GM18498 (cell line): ENCODE data around the gene HSF5.
"Not testable (repeated sequence)": the region's sequence is repeated elsewhere in the genome, so short reads cannot be mapped to it uniquely, and the experiment has no call there.

ENCODE experiments used
- ATAC-seq: cut with Tn5 transposase; IDR thresholded peaks from one replicate; pipeline ENCODE4 v1.9.1; 2021; ENCODE audit warnings: mild to moderate bottlenecking, moderate library complexity; ENCODE audit not compliant: unreplicated experiment

HSF5 gene

DNA sequence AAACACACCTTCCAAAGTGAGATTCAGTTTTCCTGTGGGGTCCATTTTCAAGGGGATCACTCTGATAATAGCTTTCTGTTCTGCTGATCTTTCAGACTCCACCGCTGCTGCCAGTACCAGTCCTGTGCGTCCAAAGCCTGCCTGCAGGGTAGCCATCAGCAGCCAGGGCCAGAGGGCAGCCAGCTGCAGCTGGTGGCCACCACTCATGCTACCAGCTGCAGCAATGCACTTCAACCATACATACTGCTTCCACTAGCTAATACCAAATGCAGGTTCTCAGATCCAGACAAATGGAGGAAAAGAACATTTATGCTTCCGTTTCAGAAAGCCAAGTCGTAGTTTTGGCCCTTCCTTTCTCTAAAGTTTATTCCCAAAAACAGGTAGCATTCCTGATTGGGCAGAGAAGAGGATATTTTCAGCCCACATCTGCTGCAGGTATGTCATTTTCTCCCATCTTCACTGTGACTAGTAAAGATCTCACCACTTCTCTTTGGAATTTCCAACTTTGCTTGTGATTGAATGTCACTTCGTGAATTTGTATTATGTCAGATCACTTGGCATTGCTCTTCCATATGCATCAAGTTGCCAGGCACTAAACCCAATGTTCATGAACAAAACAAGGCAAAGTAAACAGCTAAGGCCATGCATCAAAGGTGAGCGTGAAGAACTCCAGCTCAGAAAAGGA is 72.7 kb downstream of the HSF5 start:
- ATAC-seq, result no peak

DNA sequence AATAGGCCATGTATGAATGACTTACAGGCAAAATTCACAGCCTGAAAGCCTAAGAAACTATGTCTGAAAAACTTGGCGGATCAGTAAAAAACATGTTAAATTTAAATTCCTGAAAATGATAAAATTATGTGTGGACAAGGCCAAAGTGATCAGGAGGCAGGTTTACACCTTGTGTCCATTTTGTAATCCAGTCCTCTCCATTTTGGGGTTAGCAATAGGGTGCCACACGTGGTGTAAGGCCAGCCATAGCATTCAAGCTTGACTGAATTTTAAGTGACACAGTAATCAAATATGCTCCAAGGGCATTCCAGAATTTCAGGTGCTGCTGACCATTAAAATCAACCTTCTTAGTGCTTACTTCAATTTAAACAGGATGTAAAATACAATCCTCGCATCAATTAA is 73.6 kb downstream of the HSF5 start:
- ATAC-seq, result no peak

DNA sequence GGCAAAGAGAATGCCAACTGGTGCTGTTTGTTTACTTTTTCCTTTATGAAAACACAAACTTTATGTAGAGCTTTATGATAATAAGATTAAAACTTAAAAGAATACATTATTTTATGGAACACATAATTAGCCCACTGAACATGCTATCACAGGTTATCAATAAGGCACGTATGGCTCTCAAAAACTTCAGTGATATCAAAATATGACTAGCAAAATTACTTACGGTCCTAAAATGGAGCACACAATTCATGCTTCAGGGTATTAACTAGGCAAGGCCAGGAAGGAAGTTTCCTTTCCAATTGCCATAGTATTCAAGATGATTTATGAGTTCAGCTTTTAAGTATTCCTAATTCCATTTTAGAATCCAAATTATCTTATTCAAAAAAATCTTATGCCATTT is 74.5 kb downstream of the HSF5 start:
- no peak for ATAC-seq

DNA sequence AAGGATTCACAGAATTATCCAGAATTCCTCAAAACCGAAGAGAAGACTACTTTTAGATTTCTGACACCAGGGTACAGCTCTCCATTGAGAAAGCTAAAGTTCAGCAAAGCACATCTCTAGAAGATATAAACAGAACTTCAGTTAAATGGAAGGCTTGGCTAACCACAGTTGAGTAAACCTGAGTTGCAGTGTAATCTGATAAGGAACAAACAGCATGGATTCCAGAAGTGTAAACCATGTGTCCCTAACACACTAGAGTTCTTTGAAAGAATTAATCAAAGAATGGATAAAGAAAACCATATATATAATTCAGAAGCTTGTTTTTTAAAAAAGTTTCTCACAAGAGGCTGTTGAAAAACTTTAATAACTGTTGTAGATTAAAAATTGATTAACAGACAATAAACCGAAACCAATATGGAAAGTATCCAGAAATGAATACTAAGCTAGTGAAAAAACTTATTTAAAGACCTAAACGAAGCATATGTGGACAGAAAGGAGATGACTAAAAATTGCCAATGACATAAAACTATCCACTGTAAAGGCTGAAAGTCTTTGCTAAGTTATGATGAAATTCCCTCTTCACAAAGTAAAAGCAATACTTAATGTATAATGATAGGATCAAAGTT is 75.1 kb downstream of the HSF5 start:
- no peak for ATAC-seq

DNA sequence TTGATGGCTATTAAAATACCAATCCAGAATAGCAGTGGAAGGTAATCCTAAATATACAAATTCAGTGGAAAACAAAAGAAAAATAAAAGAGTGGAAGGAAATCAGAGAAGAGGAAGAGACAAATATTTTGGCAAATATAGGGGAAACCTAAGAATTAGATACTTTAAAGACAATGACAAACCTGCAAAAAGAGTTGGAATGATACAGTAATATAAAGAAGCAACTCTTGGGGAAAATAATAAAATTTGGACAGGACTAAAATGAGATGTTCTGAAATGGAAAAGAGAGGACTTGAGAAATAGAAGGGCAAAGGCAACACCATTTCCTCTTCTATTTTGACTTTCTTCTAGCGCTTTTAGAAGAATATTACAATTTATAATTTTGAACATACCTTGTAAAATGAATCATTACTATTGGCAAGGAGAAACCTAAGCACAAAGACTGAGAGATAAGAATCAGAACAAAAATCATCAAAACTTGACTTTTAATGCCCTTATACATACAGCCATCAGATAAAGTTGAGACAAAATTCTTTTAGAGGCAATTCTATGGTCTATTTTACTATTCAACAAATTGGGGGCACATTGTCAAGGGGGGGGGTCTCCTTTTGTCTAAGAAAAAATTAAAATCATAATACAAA is 76.0 kb downstream of the HSF5 start:
- no peak for ATAC-seq

DNA sequence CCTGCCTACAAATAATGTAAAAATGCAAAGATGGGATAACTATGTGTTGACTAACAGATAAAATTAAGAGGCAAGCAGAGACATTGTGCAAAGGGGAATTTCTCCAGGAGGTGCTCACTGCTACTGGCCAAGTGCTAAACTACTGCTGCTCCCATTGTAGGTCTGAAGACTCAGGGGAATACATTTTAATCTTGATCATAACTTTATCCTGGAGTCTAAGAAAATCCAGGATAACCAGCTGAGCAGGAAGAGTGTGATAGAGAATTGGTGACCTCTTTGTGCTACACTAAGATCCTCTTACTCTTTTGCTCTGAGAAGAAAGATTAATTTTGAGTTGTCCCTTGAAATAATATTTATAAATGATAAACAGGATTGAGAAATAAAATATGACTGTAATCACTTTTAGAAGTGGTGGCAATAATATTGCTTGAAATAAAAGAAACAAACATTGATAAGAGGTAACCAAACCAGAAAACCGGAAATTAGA is 76.8 kb downstream of the HSF5 start:
- ATAC-seq, result no peak

DNA sequence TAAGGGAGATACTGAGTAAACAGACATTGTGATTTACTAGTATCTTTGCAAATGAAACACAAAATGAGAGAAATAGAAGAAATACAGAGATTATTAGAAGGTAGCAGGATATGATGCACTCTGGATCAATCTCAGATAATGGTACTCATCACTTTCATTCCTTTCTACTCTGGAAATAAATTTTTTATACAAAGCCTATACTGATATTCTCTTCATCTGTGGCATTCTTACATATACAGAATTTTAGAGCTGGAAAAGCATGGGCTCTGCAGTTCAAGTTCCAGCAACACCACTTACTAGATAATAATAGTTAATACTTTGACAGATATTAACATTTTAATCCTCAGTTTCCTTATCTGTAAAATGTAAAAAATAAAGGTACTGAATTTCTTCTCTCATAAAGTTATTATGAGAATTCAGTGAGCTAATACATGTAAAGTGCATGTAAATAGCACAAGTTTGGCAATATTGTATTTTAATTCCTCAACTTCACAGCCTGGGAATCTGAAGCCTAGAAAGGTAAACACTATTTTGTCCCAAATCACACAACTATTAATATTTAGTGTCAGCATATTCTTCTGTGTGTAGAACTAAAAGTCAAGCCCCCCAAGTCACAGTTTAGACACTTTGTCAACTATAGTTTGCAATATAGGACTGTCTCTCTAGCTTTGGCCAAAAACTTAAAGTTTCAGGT is 77.3 kb downstream of the HSF5 start:
- ATAC-seq, result no peak

DNA sequence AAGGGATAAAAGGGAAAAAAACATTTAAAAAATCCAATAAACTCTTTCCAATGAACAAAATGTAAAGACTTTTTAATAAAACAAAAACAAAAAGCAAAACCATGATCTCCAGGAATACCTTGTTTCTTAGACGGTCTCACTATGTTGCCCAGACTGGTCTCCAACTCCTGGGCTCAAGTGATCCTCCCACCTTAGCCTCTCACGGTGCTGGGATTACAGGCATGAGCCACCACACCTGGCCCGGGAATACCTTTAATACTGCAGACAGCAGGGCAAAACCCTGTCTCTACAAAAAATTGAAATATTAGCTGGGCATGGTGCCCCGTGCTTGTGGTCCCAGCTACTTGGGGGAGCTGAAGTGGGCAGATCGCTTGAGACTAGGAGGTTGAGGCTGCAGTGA is 78.8 kb downstream of the HSF5 start:
- no peak for ATAC-seq

DNA sequence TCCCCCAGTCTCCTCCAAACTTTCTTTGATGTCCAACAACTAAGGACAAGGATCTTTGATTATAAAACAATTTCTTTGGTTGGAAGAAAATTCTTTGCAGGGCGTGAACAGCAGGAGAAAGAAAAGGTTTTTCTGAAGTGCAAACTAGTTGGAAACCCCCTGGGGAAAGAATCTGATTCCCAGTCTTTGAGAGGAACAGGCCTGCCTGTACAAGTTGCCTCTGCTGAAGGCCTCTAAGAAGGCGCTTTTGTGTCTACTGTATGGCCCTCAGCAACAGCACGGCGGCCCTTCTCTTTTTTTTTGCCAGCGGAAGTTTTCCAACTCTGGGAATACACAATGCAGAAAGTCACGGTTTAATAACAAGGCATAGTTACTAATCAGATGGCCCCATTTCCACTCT is 84.9 kb downstream of the HSF5 start:
- ATAC-seq, result no peak

DNA sequence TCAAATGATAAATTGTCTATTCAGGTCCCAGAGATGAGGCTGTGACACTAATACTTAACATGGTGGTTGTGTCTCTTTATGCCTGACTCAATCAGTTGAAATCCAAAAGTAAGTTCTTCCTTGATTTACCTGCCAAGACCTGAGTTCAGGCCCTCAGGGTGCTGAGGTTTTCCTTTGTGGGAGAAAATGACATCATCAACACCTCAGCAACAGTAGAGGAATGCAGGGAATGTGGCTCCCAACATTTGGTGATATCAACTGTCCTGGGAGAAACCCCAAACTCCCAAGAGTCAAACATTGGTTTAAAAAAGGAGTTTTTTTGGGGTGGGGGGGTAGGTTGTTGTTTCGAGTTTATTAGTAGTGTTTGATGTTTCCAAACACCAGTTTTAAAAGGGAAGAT is 85.5 kb downstream of the HSF5 start:
- ATAC-seq, result no peak

DNA sequence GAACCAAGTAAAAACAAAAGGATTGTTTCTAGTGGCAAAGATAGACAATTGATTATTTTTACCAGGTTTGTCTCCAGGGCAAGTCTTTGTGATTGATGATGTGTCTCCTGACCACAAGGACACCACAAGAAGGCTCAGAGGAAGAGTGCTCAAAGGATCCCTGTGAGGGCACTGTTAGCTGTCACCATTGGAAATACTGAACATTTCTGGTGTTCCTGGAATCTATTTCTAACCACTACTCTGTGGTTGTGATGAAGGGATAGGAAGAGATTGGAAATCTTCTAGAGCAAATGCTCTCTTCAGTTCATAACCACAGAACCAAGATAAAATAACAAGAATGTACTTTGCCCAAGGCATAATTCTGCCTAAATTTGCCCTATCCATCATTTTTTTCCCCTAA is 86.2 kb downstream of the HSF5 start:
- ATAC-seq, result no peak

DNA sequence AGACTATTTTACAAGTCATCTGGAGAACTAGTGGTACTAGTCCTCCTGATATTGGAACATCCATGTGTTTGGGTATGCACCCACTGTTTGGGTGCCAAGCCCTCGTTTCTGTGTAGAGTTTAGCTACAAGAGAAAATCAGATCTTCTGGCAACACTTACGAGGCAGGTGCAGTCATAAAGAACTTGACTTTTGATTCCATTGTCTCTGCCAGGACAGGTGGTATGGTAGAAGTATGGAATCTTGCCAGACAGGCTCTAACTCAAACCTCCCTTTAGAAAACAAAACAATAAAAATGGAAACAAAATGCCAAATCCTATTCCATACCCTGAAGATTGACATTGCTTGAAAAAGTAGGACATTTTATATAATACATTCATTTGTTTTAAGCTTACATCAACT is 86.9 kb downstream of the HSF5 start:
- no peak for ATAC-seq

DNA sequence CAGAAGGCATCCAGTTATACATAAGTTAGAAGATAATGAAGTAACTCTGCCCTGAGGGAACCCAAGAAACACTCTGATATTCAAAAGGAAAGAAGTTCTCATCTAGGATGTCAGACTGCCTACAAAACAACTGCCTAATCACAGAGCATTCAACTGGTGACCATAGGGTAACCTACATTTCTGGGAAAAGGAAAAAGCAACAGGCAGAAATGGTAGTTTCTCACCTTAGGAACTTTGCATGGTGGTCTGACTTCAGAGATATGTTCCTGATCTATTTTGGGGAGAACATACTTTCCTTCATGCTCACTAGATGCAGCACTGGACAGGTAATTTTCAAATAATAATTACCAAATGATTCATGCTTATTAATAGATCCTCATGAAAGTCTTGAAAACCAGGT is 87.4 kb downstream of the HSF5 start:
- ATAC-seq, result no peak

DNA sequence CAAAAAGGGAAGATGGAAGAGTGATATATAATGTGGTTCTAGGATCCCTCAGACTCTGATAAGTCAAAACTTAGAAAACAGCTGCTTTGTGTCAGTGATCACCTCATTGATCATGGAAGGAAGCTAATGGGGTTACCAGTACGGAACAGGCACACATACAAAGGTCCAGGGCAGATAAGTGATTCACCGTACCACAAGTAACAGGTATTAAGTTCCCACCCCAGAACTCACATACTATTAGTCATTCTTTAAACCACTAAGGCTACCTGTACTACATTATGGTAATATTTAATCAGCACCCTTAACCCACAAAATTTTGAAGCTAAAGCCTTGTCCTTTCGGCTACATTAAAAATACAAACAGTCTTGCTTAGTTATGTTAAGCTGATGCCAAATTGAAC is 88.2 kb downstream of the HSF5 start:
- no peak for ATAC-seq

DNA sequence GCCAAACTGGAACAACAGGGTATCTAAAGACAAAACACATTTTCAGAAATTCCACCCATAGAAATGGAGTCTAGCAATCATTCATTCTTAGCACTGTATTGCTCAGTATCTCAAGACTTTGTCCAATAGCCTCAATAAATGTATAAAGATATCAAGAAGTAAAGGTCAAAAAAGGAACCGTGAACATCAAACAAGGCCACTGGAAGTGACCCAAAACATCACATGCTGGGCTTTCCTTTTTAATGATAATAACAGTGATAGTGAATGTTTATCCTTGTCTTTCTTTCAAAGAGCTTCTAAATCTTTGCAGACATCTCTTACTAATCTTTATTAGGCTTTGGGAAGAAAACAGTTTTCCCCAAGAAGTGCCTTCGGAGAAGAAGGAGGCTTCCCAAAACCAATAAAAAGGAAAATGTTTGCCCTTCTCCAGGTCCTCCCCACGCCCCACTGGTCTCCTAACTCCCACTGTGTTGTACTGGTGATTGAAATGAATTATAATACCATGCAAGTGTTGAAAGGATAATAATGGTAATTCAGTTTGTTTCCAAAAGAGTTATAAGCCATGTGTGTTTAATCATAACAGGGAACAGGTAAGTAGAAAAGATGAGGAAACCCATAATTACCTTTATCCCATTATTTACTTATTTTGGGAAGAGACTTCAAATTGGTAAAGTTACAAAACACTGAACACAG is 89.5 kb downstream of the HSF5 start:
- no peak for ATAC-seq

DNA sequence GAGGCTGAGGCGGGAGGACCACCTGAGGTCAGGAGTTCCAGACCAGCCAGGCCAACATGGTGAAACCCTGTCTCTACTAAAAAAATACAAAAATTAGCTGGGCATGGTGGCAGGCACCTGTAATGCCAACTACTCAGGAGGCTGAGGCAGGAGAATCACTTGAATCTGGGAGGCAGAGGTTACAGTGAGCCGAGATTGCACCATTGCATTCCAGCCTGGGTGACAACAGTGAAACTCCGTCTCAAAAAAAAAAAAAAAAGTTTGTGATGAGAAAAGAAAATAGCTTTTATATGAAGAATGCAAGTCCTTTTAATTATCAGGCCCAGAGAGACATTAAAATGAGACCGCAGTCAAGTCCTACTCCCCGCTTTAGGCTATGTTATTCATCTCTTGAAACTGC is 90.8 kb downstream of the HSF5 start:
- ATAC-seq, result not testable (repeated sequence)

DNA sequence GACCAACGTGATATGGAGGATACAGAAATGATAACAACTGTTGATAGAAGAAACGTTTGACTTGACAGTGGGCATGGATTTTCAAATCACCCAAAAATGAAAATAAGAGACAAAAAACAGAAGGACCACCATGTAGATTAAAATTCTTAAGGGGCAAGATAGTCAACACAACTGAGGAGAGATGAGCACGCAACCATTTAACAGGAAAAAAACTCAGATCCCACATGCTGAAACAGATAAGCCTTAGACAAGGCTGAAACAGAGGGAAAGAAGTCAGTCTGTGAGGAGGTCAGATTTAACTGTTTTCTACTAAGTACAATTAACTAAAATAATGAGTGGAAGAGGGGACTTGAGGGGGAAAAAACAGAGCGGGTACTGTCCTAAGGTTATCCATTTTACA is 92.0 kb downstream of the HSF5 start:
- ATAC-seq, result no peak

DNA sequence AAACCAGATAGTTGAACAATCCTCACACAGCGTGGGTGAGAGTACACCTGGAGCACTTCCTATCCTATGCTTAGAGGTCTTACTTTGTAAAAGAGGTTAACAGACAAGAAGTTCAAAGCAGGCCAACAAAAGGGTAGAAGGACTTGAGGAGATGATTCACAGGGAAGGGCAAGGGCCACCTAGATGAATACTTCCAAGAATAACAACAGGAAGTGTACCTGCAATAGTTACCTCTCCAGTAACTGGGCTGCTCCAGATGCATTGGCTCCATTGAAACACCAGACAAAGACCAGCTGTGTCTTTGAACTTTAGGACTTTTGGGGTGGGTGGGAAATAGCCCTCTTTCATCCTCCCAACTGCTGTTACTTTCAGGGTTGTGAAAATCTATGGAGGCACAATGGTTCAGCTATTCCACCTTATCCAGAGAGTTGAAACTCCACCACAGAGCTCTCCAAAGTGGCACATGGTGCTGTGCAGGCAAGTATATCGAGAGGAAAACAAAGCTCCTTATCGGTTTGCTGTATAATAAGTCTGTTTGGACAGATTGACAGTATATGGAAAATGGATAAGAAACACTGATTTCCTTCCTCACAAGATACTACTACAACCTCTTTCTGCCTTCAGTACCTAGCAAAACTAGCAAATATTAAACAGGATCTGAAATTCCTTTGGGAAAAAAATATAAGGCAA is 93.5 kb downstream of the HSF5 start:
- no peak for ATAC-seq

DNA sequence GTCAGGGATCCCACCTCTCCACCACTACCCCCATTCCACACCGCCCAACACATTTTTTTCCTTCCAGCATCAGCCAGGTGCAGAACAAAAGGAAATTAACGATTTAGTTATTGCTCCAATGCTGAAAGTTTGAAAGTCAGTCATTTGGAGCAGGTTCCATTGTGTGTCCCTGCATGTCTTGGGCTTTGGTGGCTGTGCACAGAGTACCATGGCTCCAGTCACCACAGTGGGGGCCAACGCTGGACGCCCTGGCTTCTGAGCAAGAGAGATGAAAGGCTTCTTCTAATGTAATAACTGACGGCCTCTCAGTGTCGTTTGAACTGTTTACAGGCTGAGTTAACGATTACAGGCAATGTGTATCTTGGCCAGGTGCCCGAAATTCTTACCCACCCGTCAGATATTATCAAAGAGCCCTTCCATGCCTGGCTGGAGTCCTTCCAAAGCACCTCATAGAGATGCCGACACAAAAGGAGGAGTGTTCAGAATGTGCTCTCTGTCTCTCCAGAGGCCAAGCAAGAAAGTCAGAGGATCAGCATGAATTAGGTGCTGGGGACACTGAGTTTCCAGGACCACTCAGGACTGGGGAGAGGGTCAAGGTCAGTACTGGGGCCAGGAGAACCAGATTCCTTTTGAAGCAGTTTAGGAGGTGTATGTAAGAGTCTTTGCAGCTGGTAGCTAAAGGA is 96.8 kb downstream of the HSF5 start:
- ATAC-seq, result no peak

DNA sequence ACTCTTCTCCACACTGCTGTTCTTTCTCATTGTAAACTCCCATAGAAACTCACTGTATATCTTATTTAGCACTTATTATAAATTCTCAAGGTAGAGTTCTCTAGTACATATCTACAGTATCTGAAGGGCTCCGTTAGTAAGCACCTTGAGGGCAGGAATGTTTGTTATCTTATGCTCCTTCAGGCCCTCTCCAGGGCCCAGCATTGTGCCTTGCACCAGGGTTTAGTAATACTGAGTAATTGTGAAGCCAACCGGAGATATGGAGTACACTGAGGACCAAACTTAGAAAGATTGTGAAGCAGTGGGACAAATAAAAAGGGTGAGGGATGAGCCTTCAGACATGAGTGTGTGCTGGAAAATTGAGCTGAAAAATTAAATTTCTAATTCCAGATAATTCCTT is 97.3 kb downstream of the HSF5 start:
- ATAC-seq, result no peak
